OCI-LY7 (cell line): Measurements from ENCODE around the gene RFX5.

ENCODE experiments used
- EZH2phosphoT487 ChIP-seq: fragments of 200-600 bp; sonication (generic); IDR thresholded peaks from 2 replicates; pipeline ENCODE4 v1.6.1; 2018; ENCODE audit warnings: low read depth, borderline replicate concordance, mild to moderate bottlenecking, mixed run types, antibody characterized with exemption, low read length, moderate library complexity, mixed read lengths
- TF ChIP-seq, protein P1 (sequence below): fragments of 200-600 bp; sonication (generic); conservative IDR thresholded peaks from 2 replicates; pipeline ENCODE4 v1.5.1; 2014; ENCODE audit warnings: mild to moderate bottlenecking, antibody characterized with exemption, low read length, moderate library complexity, mixed read lengths

DNA sequence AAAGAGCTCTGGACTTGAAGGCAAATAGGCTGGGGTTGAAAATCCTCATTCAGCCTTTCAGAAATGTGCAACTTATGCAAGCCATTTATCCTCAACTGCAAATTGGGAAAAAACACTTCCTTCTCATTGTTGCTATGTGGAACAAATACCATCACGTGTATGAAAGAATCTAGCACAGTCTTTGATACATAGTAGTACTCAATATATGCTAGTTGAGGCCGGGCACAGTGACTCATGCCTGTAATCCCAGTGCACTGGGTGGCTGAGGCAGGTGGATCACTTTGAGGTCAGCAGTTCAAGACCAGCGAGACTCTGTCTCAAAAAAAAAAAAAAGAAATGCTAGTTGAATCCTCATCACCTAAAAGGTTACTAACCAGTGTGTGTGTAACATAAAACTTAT, 28.1 kb downstream of the RFX5 start:
- TF ChIP-seq, protein P1, sequence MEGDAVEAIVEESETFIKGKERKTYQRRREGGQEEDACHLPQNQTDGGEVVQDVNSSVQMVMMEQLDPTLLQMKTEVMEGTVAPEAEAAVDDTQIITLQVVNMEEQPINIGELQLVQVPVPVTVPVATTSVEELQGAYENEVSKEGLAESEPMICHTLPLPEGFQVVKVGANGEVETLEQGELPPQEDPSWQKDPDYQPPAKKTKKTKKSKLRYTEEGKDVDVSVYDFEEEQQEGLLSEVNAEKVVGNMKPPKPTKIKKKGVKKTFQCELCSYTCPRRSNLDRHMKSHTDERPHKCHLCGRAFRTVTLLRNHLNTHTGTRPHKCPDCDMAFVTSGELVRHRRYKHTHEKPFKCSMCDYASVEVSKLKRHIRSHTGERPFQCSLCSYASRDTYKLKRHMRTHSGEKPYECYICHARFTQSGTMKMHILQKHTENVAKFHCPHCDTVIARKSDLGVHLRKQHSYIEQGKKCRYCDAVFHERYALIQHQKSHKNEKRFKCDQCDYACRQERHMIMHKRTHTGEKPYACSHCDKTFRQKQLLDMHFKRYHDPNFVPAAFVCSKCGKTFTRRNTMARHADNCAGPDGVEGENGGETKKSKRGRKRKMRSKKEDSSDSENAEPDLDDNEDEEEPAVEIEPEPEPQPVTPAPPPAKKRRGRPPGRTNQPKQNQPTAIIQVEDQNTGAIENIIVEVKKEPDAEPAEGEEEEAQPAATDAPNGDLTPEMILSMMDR, result no peak
- TF ChIP-seq EZH2phosphoT487, result no peak
